Measurements from ENCODE around the gene PPP4R1.

DNA sequence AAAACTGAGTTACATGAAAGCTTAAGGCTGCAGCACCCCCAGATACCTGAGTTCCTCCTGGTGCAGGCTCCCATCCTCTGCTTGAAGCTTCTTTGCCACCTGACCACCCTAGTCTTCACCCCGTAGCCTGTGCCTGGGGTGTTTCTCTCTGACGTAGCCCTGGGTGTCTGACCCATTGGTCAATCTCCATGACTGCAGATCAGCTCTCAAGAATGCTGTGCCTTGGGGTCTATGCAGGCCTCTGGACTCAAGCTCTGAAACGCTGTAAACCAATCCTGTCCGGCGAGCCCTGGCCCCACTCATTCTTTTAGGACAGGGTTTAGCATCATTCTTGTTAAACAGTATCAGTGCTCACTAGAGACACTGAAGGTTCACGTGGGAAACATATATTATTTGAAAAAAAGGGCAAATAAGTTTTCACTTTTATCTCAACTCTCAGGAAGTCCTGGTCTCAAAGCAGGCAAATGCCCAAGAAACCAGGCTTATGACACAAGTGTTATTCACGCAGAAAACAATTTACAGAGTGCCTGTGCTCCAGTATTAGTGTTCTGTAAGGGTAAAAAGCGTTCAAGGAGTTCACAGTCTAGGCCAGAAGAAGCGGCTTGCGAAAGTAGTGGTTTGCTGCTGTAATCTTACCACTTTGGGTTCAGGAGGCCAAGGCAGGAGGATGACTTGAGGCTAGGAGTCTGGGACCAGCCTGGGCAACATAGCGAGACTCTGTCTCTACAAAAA lies 22.8 kb upstream of the PPP4R1 start:
- TF ChIP-seq, protein P1, sequence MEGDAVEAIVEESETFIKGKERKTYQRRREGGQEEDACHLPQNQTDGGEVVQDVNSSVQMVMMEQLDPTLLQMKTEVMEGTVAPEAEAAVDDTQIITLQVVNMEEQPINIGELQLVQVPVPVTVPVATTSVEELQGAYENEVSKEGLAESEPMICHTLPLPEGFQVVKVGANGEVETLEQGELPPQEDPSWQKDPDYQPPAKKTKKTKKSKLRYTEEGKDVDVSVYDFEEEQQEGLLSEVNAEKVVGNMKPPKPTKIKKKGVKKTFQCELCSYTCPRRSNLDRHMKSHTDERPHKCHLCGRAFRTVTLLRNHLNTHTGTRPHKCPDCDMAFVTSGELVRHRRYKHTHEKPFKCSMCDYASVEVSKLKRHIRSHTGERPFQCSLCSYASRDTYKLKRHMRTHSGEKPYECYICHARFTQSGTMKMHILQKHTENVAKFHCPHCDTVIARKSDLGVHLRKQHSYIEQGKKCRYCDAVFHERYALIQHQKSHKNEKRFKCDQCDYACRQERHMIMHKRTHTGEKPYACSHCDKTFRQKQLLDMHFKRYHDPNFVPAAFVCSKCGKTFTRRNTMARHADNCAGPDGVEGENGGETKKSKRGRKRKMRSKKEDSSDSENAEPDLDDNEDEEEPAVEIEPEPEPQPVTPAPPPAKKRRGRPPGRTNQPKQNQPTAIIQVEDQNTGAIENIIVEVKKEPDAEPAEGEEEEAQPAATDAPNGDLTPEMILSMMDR (IDR thresholded peaks at IDR 0.05; ENCODE audit: poor library complexity, severe bottlenecking) = no peak
- TF ChIP-seq EZH2 (IDR thresholded peaks at IDR 0.05; ENCODE audit: borderline replicate concordance, insufficient read depth, low read length, poor library complexity, severe bottlenecking) = no peak
- no peak for TF ChIP-seq POLR2AphosphoS5 (IDR thresholded peaks at IDR 0.05)
- TF ChIP-seq TAF1 (IDR thresholded peaks at IDR 0.05; ENCODE audit: low read depth) = no peak
- TF ChIP-seq SMC3 (conservative IDR thresholded peaks at IDR 0.05; ENCODE audit: poor library complexity) = no peak
- TF ChIP-seq RAD21 (conservative IDR thresholded peaks at IDR 0.05) = no peak
- TF ChIP-seq MXI1 (conservative IDR thresholded peaks at IDR 0.05; ENCODE audit: poor library complexity, severe bottlenecking) = no peak
- TF ChIP-seq, protein P2, sequence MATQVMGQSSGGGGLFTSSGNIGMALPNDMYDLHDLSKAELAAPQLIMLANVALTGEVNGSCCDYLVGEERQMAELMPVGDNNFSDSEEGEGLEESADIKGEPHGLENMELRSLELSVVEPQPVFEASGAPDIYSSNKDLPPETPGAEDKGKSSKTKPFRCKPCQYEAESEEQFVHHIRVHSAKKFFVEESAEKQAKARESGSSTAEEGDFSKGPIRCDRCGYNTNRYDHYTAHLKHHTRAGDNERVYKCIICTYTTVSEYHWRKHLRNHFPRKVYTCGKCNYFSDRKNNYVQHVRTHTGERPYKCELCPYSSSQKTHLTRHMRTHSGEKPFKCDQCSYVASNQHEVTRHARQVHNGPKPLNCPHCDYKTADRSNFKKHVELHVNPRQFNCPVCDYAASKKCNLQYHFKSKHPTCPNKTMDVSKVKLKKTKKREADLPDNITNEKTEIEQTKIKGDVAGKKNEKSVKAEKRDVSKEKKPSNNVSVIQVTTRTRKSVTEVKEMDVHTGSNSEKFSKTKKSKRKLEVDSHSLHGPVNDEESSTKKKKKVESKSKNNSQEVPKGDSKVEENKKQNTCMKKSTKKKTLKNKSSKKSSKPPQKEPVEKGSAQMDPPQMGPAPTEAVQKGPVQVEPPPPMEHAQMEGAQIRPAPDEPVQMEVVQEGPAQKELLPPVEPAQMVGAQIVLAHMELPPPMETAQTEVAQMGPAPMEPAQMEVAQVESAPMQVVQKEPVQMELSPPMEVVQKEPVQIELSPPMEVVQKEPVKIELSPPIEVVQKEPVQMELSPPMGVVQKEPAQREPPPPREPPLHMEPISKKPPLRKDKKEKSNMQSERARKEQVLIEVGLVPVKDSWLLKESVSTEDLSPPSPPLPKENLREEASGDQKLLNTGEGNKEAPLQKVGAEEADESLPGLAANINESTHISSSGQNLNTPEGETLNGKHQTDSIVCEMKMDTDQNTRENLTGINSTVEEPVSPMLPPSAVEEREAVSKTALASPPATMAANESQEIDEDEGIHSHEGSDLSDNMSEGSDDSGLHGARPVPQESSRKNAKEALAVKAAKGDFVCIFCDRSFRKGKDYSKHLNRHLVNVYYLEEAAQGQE (IDR thresholded peaks at IDR 0.05; ENCODE audit: borderline replicate concordance) = no peak
- no peak for TF ChIP-seq EP300 (conservative IDR thresholded peaks at IDR 0.05; ENCODE audit: poor library complexity, severe bottlenecking)

Data from neural cell (in vitro differentiated cells).